Stimulated activated CD4-positive, alpha-beta T cell treated with anti-CD3 and anti-CD28 coated beads, TNF-alpha, amount 100 ng/mL, for 4 hours (primary cell): ENCODE measurements around the gene PAPSS1.
"Not testable (repeated sequence)": the region's sequence is repeated elsewhere in the genome, so short reads cannot be mapped to it uniquely, and the experiment has no call there.

Experiments
- DNase-seq, 3 experiments: peaks; one replicate each; pipeline ENCODE4 v3.0.0-alpha.2; 2020; ENCODE audit warnings: low read depth in 3 of 3

PAPSS1 gene

GRCh38 chr4:107726131-107726925, 6.3 kb upstream of the PAPSS1 start:
- DNase-seq, result not testable (repeated sequence)

- no peak for DNase-seq
Observed at GRCh38 chr4:107725281-107725859, 5.3 kb upstream of the PAPSS1 start.

GRCh38 chr4:107723331-107723730, 3.3 kb upstream of the PAPSS1 start:
- not testable (repeated sequence) for DNase-seq

GRCh38 chr4:107721436-107722100, 1.5 kb upstream of the PAPSS1 start:
- DNase-seq, result peak in 1 of 3 experiments; percentile 40

GRCh38 chr4:107719207-107719921, 670 bp downstream of the PAPSS1 start:
- no peak for DNase-seq

GRCh38 chr4:107718351-107718965, 1.6 kb downstream of the PAPSS1 start:
- DNase-seq, result no peak

GRCh38 chr4:107714256-107714655, 5.8 kb downstream of the PAPSS1 start:
- DNase-seq, result no peak

- no peak for DNase-seq
Observed at GRCh38 chr4:107712236-107712635, 7.8 kb downstream of the PAPSS1 start.

GRCh38 chr4:107711831-107712230, 8.2 kb downstream of the PAPSS1 start:
- no peak for DNase-seq

- no peak for DNase-seq
Observed at GRCh38 chr4:107710493-107711459, 9.3 kb downstream of the PAPSS1 start.

- DNase-seq, result no peak
Observed at GRCh38 chr4:107709916-107710315, 10.1 kb downstream of the PAPSS1 start.

GRCh38 chr4:107708225-107708624, 11.8 kb downstream of the PAPSS1 start:
- no peak for DNase-seq

GRCh38 chr4:107705742-107706556, 14.1 kb downstream of the PAPSS1 start:
- DNase-seq, result no peak

GRCh38 chr4:107701565-107701964, 18.5 kb downstream of the PAPSS1 start:
- no peak for DNase-seq

GRCh38 chr4:107699466-107700206, 20.4 kb downstream of the PAPSS1 start:
- DNase-seq, result no peak

- not testable (repeated sequence) for DNase-seq
Observed at GRCh38 chr4:107696187-107696586, 23.8 kb downstream of the PAPSS1 start.

- no peak for DNase-seq
Observed at GRCh38 chr4:107693132-107693531, 26.9 kb downstream of the PAPSS1 start.

- no peak for DNase-seq
Observed at GRCh38 chr4:107692202-107692601, 27.8 kb downstream of the PAPSS1 start.

- DNase-seq, result no peak
Observed at GRCh38 chr4:107691378-107691777, 28.7 kb downstream of the PAPSS1 start.
